Ishikawa (cell line): Measurements from ENCODE around the gene JMJD8.

Experiments used
- CEBPB ChIP-seq: IDR thresholded peaks from 2 replicates; pipeline ENCODE4 v1.6.1; 2012
- CREB1 ChIP-seq: IDR thresholded peaks from 2 replicates; pipeline ENCODE4 v1.6.1; 2012; ENCODE audit warnings: low read depth
- EP300 ChIP-seq: IDR thresholded peaks from 2 replicates; pipeline ENCODE4 v1.6.1; 2012; ENCODE audit warnings: borderline replicate concordance
- MAX ChIP-seq: IDR thresholded peaks from 2 replicates; pipeline ENCODE4 v1.6.1; 2012
- NFIC ChIP-seq: IDR thresholded peaks from 2 replicates; pipeline ENCODE4 v1.6.1; 2012
- RAD21 ChIP-seq: IDR thresholded peaks from 2 replicates; pipeline ENCODE4 v1.6.1; 2012; ENCODE audit warnings: low read depth
- REST ChIP-seq: IDR thresholded peaks from 2 replicates; pipeline ENCODE4 v1.6.1; 2012; ENCODE audit warnings: low read depth, mild to moderate bottlenecking
- TAF1 ChIP-seq: IDR thresholded peaks from 2 replicates; pipeline ENCODE4 v1.6.1; 2012; ENCODE audit warnings: low read depth, mild to moderate bottlenecking
- TEAD4 ChIP-seq: IDR thresholded peaks from 2 replicates; pipeline ENCODE4 v1.6.1; 2012
- YY1 ChIP-seq: IDR thresholded peaks from 2 replicates; pipeline ENCODE4 v1.6.1; 2012; ENCODE audit warnings: low read depth
- ZBTB7A ChIP-seq: IDR thresholded peaks from 2 replicates; pipeline ENCODE4 v1.6.1; 2012; ENCODE audit warnings: low read depth

- no peak for TF ChIP-seq NFIC
- TF ChIP-seq REST: no peak
- no peak for TF ChIP-seq RAD21
- TF ChIP-seq CREB1: no peak
- no peak for TF ChIP-seq EP300
- TF ChIP-seq ZBTB7A: no peak
- TF ChIP-seq YY1: no peak
- no peak for TF ChIP-seq MAX
- no peak for TF ChIP-seq TAF1
- TF ChIP-seq TEAD4: no peak
- TF ChIP-seq CEBPB: no peak
Measured at GRCh38 chr16:669666-670065, 14.5 kb downstream of the JMJD8 start.
